ENCODE data around the gene B4GALT6. TPM values are rescaled to one million over a fixed set of nuclear protein-coding genes. Genes with fewer than 3 reads are reported as not detected.

Gene B4GALT6
- polyA plus RNA-seq, 6 donors from 2014 or later, result not detected

- Mint-ChIP-seq H3K27ac (no peak overlapping the region), H3K9me3 (no peaks in the 10 kb centered on the region), H3K27me3 (peaks cover 0 to 3% (median 0%) of the 10 kb centered on the region in 3 donors), H3K4me1 (peaks cover 0 to 3% (median 0%) of the 10 kb centered on the region in 3 donors), H3K4me3 (no peak overlapping the region), H3K36me3 (no peaks in the 10 kb centered on the region)
- ATAC-seq (ENCODE audit: low read depth in 2 of 2), result no peak
- DNase-seq, result no peak
Measured at GRCh38 chr18:31710826-31711225, 26.4 kb upstream of the B4GALT6 start.

- no peak for DNase-seq
Measured at GRCh38 chr18:31707815-31708214, 23.4 kb upstream of the B4GALT6 start.

GRCh38 chr18:31702449-31702848, 18.1 kb upstream of the B4GALT6 start:
- DNase-seq (no peak), ATAC-seq (ENCODE audit: low read depth in 2 of 2) (no peak)
- no peak overlapping the region for H3K27ac Mint-ChIP-seq
- no peaks in the 10 kb centered on the region for H3K4me1 Mint-ChIP-seq
- H3K4me3 Mint-ChIP-seq, result no peak overlapping the region
- no peaks in the 10 kb centered on the region for H3K27me3 Mint-ChIP-seq
- H3K36me3 Mint-ChIP-seq, result no peaks in the 10 kb centered on the region
- peaks cover 0 to 5% (median 0%) of the 10 kb centered on the region in 7 donors for H3K9me3 Mint-ChIP-seq

More at GRCh38 chr18:31707815-31708214, 23.4 kb upstream of the B4GALT6 start:
- Mint-ChIP-seq H3K4me1 (peaks cover 0 to 3% (median 0%) of the 10 kb centered on the region in 3 donors), H3K9me3 (no peaks in the 10 kb centered on the region), H3K27me3 (peaks cover 0 to 3% (median 0%) of the 10 kb centered on the region in 3 donors), H3K27ac (no peak overlapping the region), H3K36me3 (no peaks in the 10 kb centered on the region), H3K4me3 (no peak overlapping the region)
- no peak for ATAC-seq (ENCODE audit: low read depth in 2 of 2)

GRCh38 chr18:31701744-31702143, 17.4 kb upstream of the B4GALT6 start:
- no peak overlapping the region for H3K4me3 Mint-ChIP-seq
- H3K27ac Mint-ChIP-seq, result no peak overlapping the region
- DNase-seq (no peak), ATAC-seq (ENCODE audit: low read depth in 2 of 2) (no peak)
- H3K27me3 Mint-ChIP-seq, result no peaks in the 10 kb centered on the region
- no peaks in the 10 kb centered on the region for H3K36me3 Mint-ChIP-seq
- peaks cover 0 to 5% (median 0%) of the 10 kb centered on the region in 7 donors for H3K9me3 Mint-ChIP-seq
- H3K4me1 Mint-ChIP-seq, result no peaks in the 10 kb centered on the region

GRCh38 chr18:31700990-31701389, 16.6 kb upstream of the B4GALT6 start:
- Mint-ChIP-seq H3K27ac (no peak overlapping the region), H3K27me3 (no peaks in the 10 kb centered on the region), H3K4me1 (no peaks in the 10 kb centered on the region), H3K4me3 (no peak overlapping the region), H3K9me3 (peaks cover 0 to 5% (median 0%) of the 10 kb centered on the region in 7 donors), H3K36me3 (no peaks in the 10 kb centered on the region)
- DNase-seq, result no peak
- ATAC-seq (ENCODE audit: low read depth in 2 of 2), result no peak

GRCh38 chr18:31697351-31698298, 13.2 kb upstream of the B4GALT6 start:
- Mint-ChIP-seq H3K27me3 (no peaks in the 10 kb centered on the region), H3K27ac (peak overlapping the region in 2 of 6 donors; percentile 0 to 49), H3K36me3 (no peaks in the 10 kb centered on the region), H3K9me3 (peaks cover 0 to 5% (median 0%) of the 10 kb centered on the region in 7 donors), H3K4me1 (no peaks in the 10 kb centered on the region), H3K4me3 (no peak overlapping the region)
- DNase-seq (no peak), ATAC-seq (ENCODE audit: low read depth in 2 of 2) (no peak)

- Mint-ChIP-seq H3K4me3 (no peak overlapping the region), H3K27me3 (no peaks in the 10 kb centered on the region), H3K27ac (peak overlapping the region in 2 of 6 donors; percentile 2 to 28), H3K9me3 (peaks cover 0 to 5% (median 0%) of the 10 kb centered on the region in 7 donors), H3K4me1 (no peaks in the 10 kb centered on the region), H3K36me3 (no peaks in the 10 kb centered on the region)
- DNase-seq (no peak), ATAC-seq (ENCODE audit: low read depth in 2 of 2) (no peak)
Measured at GRCh38 chr18:31695989-31696388, 11.6 kb upstream of the B4GALT6 start.

- Mint-ChIP-seq H3K4me1 (no peaks in the 10 kb centered on the region), H3K27me3 (peaks cover 0 to 1% (median 0%) of the 10 kb centered on the region in 3 donors), H3K36me3 (no peaks in the 10 kb centered on the region), H3K27ac (no peak overlapping the region), H3K4me3 (no peak overlapping the region), H3K9me3 (peaks cover 0 to 5% (median 0%) of the 10 kb centered on the region in 7 donors)
- no peak for DNase-seq
- ATAC-seq (ENCODE audit: low read depth in 2 of 2), result no peak
Measured at GRCh38 chr18:31694297-31694696, 9.9 kb upstream of the B4GALT6 start.

- H3K9me3 Mint-ChIP-seq, result peaks cover 0 to 1% (median 0%) of the 10 kb centered on the region in 7 donors
- no peak overlapping the region for H3K27ac Mint-ChIP-seq
- peaks cover 0 to 7% of the 10 kb centered on the region in 2 donors for H3K36me3 Mint-ChIP-seq
- peaks cover 12 to 16% (median 14%) of the 10 kb centered on the region in 3 donors for H3K4me1 Mint-ChIP-seq
- H3K27me3 Mint-ChIP-seq, result peaks cover 9 to 13% (median 10%) of the 10 kb centered on the region in 3 donors
- H3K4me3 Mint-ChIP-seq, result no peak overlapping the region
- DNase-seq, result no peak
- no peak for ATAC-seq (ENCODE audit: low read depth in 2 of 2)
Measured at GRCh38 chr18:31688606-31689005, 4.2 kb upstream of the B4GALT6 start.

- Mint-ChIP-seq H3K4me3 (peak overlapping the region in 1 of 8 donors; percentile 93), H3K4me1 (peaks cover 12 to 19% (median 14%) of the 10 kb centered on the region in 3 donors), H3K27me3 (peaks cover 10 to 13% (median 11%) of the 10 kb centered on the region in 3 donors), H3K27ac (no peak overlapping the region), H3K36me3 (peaks cover 0 to 7% of the 10 kb centered on the region in 2 donors), H3K9me3 (peaks cover 0 to 1% (median 0%) of the 10 kb centered on the region in 7 donors)
- DNase-seq, result no peak
- no peak for ATAC-seq (ENCODE audit: low read depth in 2 of 2)
Measured at GRCh38 chr18:31686986-31687928, 2.9 kb upstream of the B4GALT6 start.

- H3K9me3 Mint-ChIP-seq, result peaks cover 0 to 1% (median 0%) of the 10 kb centered on the region in 7 donors
- H3K4me1 Mint-ChIP-seq, result peaks cover 12 to 19% (median 14%) of the 10 kb centered on the region in 3 donors
- ATAC-seq (ENCODE audit: low read depth in 2 of 2) (no peak), DNase-seq (no peak)
- H3K36me3 Mint-ChIP-seq, result peaks cover 0 to 7% of the 10 kb centered on the region in 2 donors
- H3K27ac Mint-ChIP-seq, result no peak overlapping the region
- H3K4me3 Mint-ChIP-seq, result peak overlapping the region in 4 of 8 donors; percentile 76 to 93 (median 92)
- peaks cover 11 to 15% (median 13%) of the 10 kb centered on the region in 3 donors for H3K27me3 Mint-ChIP-seq
Measured at GRCh38 chr18:31686572-31686971, 2.2 kb upstream of the B4GALT6 start.

- peaks cover 0 to 1% (median 0%) of the 10 kb centered on the region in 7 donors for H3K9me3 Mint-ChIP-seq
- peak; percentile 80 to 81 for ATAC-seq (ENCODE audit: low read depth in 2 of 2)
- peak overlapping the region; percentile 76 to 93 (median 90) for H3K4me3 Mint-ChIP-seq
- H3K27ac Mint-ChIP-seq, result peak overlapping the region in 2 of 6 donors; percentile 54 to 90
- peaks cover 0 to 7% of the 10 kb centered on the region in 2 donors for H3K36me3 Mint-ChIP-seq
- H3K27me3 Mint-ChIP-seq, result peaks cover 19 to 21% (median 20%) of the 10 kb centered on the region in 3 donors
- peak; percentile 51 for DNase-seq
- H3K4me1 Mint-ChIP-seq, result peaks cover 12 to 19% (median 14%) of the 10 kb centered on the region in 3 donors
Measured at GRCh38 chr18:31685097-31686082, 1.0 kb upstream of the B4GALT6 start.

Measured in naive B cell (primary cell).